ENCODE measurements around the gene CEP41. TPM values are rescaled to one million over a fixed set of nuclear protein-coding genes. Genes with fewer than 3 reads are reported as not detected.

CEP41 gene
- total and polyA plus RNA-seq, 2 donors (not counting 3 experiments of a cell fraction or from before 2014, with no cell fraction given), result 19.5 to 26.8 TPM

GRCh38 chr7:130344271-130344866, 96.4 kb downstream of the CEP41 start, which contains the start of gene CPA5:
TSS of gene CPA5 (plus strand) at chr7:130344816. CDS start at chr7:130346486, 1,670 bp downstream.
- H3K36me3 ChIP-seq (ENCODE audit: control insufficient read depth in 2 of 2, extremely low read depth in 1 of 2, insufficient read depth in 2 of 2, low read length in 2 of 2), result no peaks in the 10 kb centered on the region
- ChIA-PET POLR2A (no interaction called here), CTCF (interaction anchor here (1.6 kb wide), 1 partner anchor 14 kb away, joined by 4 read pairs; no protein-coding TSS in a partner anchor)
- TF ChIP-seq MYC (IDR thresholded peaks at IDR 0.05; ENCODE audit: low read depth, low read length), result no peak
- TF ChIP-seq, protein P1, sequence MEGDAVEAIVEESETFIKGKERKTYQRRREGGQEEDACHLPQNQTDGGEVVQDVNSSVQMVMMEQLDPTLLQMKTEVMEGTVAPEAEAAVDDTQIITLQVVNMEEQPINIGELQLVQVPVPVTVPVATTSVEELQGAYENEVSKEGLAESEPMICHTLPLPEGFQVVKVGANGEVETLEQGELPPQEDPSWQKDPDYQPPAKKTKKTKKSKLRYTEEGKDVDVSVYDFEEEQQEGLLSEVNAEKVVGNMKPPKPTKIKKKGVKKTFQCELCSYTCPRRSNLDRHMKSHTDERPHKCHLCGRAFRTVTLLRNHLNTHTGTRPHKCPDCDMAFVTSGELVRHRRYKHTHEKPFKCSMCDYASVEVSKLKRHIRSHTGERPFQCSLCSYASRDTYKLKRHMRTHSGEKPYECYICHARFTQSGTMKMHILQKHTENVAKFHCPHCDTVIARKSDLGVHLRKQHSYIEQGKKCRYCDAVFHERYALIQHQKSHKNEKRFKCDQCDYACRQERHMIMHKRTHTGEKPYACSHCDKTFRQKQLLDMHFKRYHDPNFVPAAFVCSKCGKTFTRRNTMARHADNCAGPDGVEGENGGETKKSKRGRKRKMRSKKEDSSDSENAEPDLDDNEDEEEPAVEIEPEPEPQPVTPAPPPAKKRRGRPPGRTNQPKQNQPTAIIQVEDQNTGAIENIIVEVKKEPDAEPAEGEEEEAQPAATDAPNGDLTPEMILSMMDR (IDR thresholded peaks at IDR 0.05; ENCODE audit: extremely low read depth in 1 of 2, insufficient read depth in 1 of 2, low read depth in 1 of 2, low read length in 2 of 2), result no peak
- TF ChIP-seq JUN (IDR thresholded peaks at IDR 0.05; ENCODE audit: borderline replicate concordance, insufficient read depth, insufficient read length, low read depth), result no peak
- TF ChIP-seq POLR2A (IDR thresholded peaks at IDR 0.05; ENCODE audit: low read depth, low read length), result no peak
- H3K27me3 ChIP-seq (ENCODE audit: control insufficient read depth in 2 of 2, insufficient read depth in 2 of 2, low read length in 2 of 2), result peaks cover 0 to 5% of the 10 kb centered on the region in 2 experiments
- dilution Hi-C loops (cut with MboI; ENCODE audit: extremely low pct_ligation_motif_present, low sequenced_read_pairs) (no loop called here), intact Hi-C loops (cut with micrococcal nuclease) (no loop called here)
- H4K20me1 ChIP-seq (replicated peaks; ENCODE audit: control insufficient read depth, extremely low read depth, insufficient read depth, low read length), result no peaks in the 10 kb centered on the region
- H3K4me1 ChIP-seq (ENCODE audit: control insufficient read depth, extremely low read depth, insufficient read depth, low read length), result no peaks in the 10 kb centered on the region
- no TSS peak for BruUV-seq (replicated peaks)
- no peaks in the 10 kb centered on the region for H3K79me2 ChIP-seq (ENCODE audit: control insufficient read depth, insufficient read depth, low read length)
- H3K9me3 ChIP-seq (replicated peaks; ENCODE audit: control insufficient read depth, insufficient read depth, low read length), result no peaks in the 10 kb centered on the region
- DNase-seq (ENCODE audit: low read depth, low spot score), result no peak
- no peak within 1 kb of the TSS for H2AFZ ChIP-seq (ENCODE audit: low read depth, low read length)
- H3K9me1 ChIP-seq (replicated peaks; ENCODE audit: control insufficient read depth, extremely low read depth, insufficient read depth, low read length), result no peaks in the 10 kb centered on the region
- no peak within 1 kb of the TSS for H3K9ac ChIP-seq (replicated peaks; ENCODE audit: extremely low read depth, insufficient read depth, low read length)
- H3K27ac ChIP-seq (ENCODE audit: insufficient read depth, low read depth, low read length), result no peak within 1 kb of the TSS
- no peak for FAIRE-seq
- no peak within 1 kb of the TSS for H3K4me2 ChIP-seq (ENCODE audit: insufficient read depth, low read length)
- no peak within 1 kb of the TSS for H3K4me3 ChIP-seq (replicated peaks in 1 of 3; ENCODE audit: insufficient read depth in 1 of 3, low read depth in 1 of 3, low read length in 3 of 3)

Small RNA genes within 50 kb of the gene (small RNA-seq; reads per million reads assigned to genes)
- gene RF02148 (ENCODE audit: insufficient read depth, insufficient read length, low read depth, low replicate concordance) (not detected), gene RF02149 (ENCODE audit: insufficient read depth, insufficient read length, low read depth, low replicate concordance) (not detected), gene RF02150 (ENCODE audit: insufficient read depth, insufficient read length, low read depth, low replicate concordance) (not detected)

Other genes starting within 250 kb of the CEP41 start
- 11.6 and 16.6 TPM in 2 replicates for gene TMEM209, start 235.6 kb downstream of the CEP41 start, total RNA-seq
- 12.9 and 13.0 TPM in 2 replicates for gene TMEM209, start 235.6 kb downstream of the CEP41 start, polyA plus RNA-seq
- gene SSMEM1, start 233.2 kb downstream of the CEP41 start, total RNA-seq, result not detected in 2 replicates
- gene SSMEM1, start 233.2 kb downstream of the CEP41 start, polyA plus RNA-seq, result not detected in 2 replicates
- gene CPA2, start 174.2 kb downstream of the CEP41 start, total RNA-seq, result not detected in 2 replicates
- not detected in 2 replicates for gene CPA2, start 174.2 kb downstream of the CEP41 start, polyA plus RNA-seq
- gene CPA4, start 147.9 kb downstream of the CEP41 start, total RNA-seq, result not detected in 2 replicates
- 0.22 and 0.36 TPM in 2 replicates for gene CPA4, start 147.9 kb downstream of the CEP41 start, polyA plus RNA-seq
- not detected in 2 replicates for gene CPA5, start 96.2 kb downstream of the CEP41 start, total RNA-seq
- not detected in 2 replicates for gene CPA5, start 96.2 kb downstream of the CEP41 start, polyA plus RNA-seq
- gene CPA1, start 60.5 kb downstream of the CEP41 start, total RNA-seq, result not detected in 2 replicates
- not detected in 2 replicates for gene CPA1, start 60.5 kb downstream of the CEP41 start, polyA plus RNA-seq
- 52.6 and 62.1 TPM in 2 replicates for gene MEST, start 51.1 kb upstream of the CEP41 start, total RNA-seq
- 44.3 and 46.7 TPM in 2 replicates for gene MEST, start 51.1 kb upstream of the CEP41 start, polyA plus RNA-seq
- 9.4 and 19.0 TPM in 2 replicates for gene COPG2, start 227.7 kb upstream of the CEP41 start, total RNA-seq
- 11.3 and 11.6 TPM in 2 replicates for gene COPG2, start 227.7 kb upstream of the CEP41 start, polyA plus RNA-seq
- gene TSGA13, start 245.5 kb upstream of the CEP41 start, total RNA-seq, result not detected in 2 replicates
- not detected in 2 replicates for gene TSGA13, start 245.5 kb upstream of the CEP41 start, polyA plus RNA-seq

Data from endothelial cell of umbilical vein (primary cell).